ENCODE measurements around the gene SKP1. TPM values are rescaled to one million over a fixed set of nuclear protein-coding genes. Genes with fewer than 3 reads are reported as not detected.

SKP1 gene
- total RNA-seq, 1 experiment from 2014 or later = 220 TPM

DNA sequence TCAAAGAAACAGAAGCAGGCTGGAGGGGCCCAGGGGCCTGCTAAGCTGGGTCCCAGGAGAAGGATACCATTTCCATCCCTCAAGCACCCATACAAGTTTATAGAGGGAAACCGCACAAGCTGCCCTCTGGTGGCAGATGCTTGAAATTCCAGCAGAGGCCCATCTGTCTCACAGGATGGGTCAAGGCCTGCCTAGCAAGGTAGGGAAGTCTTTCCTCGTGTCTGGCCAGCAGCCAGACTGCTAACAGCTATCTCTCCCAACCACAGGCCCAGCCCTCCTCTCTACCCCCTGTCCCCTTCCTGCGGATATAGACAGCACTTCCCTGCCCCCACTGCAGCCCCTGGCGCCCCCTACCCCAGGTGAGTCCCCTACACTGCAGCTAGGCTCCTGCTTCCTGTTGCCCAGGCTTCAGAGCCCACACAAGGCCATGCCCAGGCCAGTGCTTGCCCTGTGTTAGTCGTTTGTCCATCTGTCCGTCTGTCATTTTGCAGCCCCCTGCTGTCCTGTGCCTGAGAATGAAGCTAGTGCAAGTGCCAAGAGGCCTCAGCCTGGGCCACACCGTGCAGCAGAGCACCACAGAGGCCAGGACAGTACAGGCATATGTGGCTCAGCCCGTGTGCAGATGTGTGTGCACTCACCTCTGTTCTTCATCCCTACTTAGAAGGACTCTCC, 36.1 kb downstream of the SKP1 start:
- H4K20me1 ChIP-seq (ENCODE audit: low read length) = peaks cover 5% of the 10 kb centered on the region; the same call in 1 of the 2 replicates
- H3K79me2 ChIP-seq (ENCODE audit: low read length) = peaks cover 22% of the 10 kb centered on the region; the same call in 1 of the 2 replicates
- H3K9ac ChIP-seq (ENCODE audit: low read length) = no peak overlapping the region
- H3K27me3 ChIP-seq (ENCODE audit: low read length) = no peaks in the 10 kb centered on the region
- no peaks in the 10 kb centered on the region for H3K9me2 ChIP-seq (replicated peaks; ENCODE audit: low read length)
- TF ChIP-seq, protein P1, sequence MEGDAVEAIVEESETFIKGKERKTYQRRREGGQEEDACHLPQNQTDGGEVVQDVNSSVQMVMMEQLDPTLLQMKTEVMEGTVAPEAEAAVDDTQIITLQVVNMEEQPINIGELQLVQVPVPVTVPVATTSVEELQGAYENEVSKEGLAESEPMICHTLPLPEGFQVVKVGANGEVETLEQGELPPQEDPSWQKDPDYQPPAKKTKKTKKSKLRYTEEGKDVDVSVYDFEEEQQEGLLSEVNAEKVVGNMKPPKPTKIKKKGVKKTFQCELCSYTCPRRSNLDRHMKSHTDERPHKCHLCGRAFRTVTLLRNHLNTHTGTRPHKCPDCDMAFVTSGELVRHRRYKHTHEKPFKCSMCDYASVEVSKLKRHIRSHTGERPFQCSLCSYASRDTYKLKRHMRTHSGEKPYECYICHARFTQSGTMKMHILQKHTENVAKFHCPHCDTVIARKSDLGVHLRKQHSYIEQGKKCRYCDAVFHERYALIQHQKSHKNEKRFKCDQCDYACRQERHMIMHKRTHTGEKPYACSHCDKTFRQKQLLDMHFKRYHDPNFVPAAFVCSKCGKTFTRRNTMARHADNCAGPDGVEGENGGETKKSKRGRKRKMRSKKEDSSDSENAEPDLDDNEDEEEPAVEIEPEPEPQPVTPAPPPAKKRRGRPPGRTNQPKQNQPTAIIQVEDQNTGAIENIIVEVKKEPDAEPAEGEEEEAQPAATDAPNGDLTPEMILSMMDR (conservative IDR thresholded peaks at IDR 0.05; ENCODE audit: low read depth, low read length) = peak; percentile 68
- TF ChIP-seq EZH2 (IDR thresholded peaks at IDR 0.05; ENCODE audit: low read length, unreplicated experiment) (no peak), EZH2phosphoT487 (IDR thresholded peaks at IDR 0.05; ENCODE audit: borderline replicate concordance, low read length) (no peak)
- CTCF ChIA-PET = interaction anchor here (0.6 to 2.6 kb wide), 4 partner anchors 16 to 114 kb away, joined by 3 to 21 read pairs (median 4); no protein-coding TSS in a partner anchor
- peaks cover 22% of the 10 kb centered on the region for H3K4me1 ChIP-seq (ENCODE audit: insufficient read depth, low read length)
- no TSS peak for BruUV-seq (replicated peaks)
- no peaks in the 10 kb centered on the region for H3F3A ChIP-seq (ENCODE audit: low read length, unreplicated experiment)
- 0 out of 2 replicates have a peak overlapping the region, but pooled peaks have one; percentile 16 for H3K27ac ChIP-seq (ENCODE audit: low read length)
- no peak overlapping the region for H3K4me2 ChIP-seq (ENCODE audit: low read length)
- H3K36me3 ChIP-seq (ENCODE audit: low read depth, low read length) = peaks cover 16% of the 10 kb centered on the region
- H3K9me3 ChIP-seq (ENCODE audit: low read length) = no peaks in the 10 kb centered on the region
- no peak overlapping the region for H3K4me3 ChIP-seq (ENCODE audit: low read length)
- intact Hi-C loops (cut with micrococcal nuclease) = loop anchor here (1.0 to 2.0 kb wide), 2 partner anchors 38 to 101 kb away; no protein-coding TSS in a partner anchor
- POLR2A ChIA-PET (ENCODE audit: unreplicated experiment) = no interaction called here
- no peak overlapping the region for H2AFZ ChIP-seq (ENCODE audit: low read length)
- peak; percentile 77 for ATAC-seq
- peak; percentile 88 for DNase-seq

DNA sequence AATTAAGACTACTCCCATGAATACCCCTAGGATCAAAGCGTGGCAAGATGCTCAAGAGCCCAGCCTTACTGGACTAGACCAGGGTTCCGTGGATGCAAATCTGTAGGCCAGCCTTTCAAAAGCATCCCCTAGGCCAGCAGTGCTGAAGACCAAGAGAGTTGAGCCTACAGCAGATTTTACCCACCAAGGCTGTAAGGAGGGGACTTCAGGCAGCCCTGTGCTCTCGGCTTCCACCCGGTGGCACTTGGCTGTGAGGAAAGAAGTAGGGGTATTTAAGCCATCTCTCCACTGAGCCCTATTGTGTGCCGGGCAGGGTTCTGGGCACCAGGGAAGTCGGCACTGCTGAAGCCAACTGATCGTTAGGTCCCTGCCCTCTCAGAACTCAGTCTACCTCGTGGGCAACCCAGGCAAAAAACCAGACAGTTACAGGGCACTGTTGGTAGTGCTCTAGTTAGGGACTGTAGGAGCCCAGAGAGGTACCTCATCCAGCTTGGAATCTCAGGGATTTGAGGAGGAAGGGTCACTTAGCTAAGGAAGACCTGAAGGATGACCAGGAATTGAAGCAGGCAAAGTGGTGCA, 36.8 kb downstream of the SKP1 start:
- no peaks in the 10 kb centered on the region for H3K9me3 ChIP-seq (ENCODE audit: low read length)
- no peak overlapping the region for H2AFZ ChIP-seq (ENCODE audit: low read length)
- intact Hi-C loops (cut with micrococcal nuclease) = loop anchor here (1.0 to 2.0 kb wide), 2 partner anchors 37 to 101 kb away; no protein-coding TSS in a partner anchor
- CTCF ChIA-PET = interaction anchor here (0.6 to 2.6 kb wide), 3 partner anchors 16 to 100 kb away, joined by 3 to 21 read pairs (median 3); no protein-coding TSS in a partner anchor
- TF ChIP-seq, protein P1 (conservative IDR thresholded peaks at IDR 0.05; ENCODE audit: low read depth, low read length) = no peak
- no peak for TF ChIP-seq EZH2phosphoT487 (IDR thresholded peaks at IDR 0.05; ENCODE audit: borderline replicate concordance, low read length)
- no peak for TF ChIP-seq EZH2 (IDR thresholded peaks at IDR 0.05; ENCODE audit: low read length, unreplicated experiment)
- H3K27ac ChIP-seq (ENCODE audit: low read length) = no peak overlapping the region
- ATAC-seq = no peak
- BruUV-seq (replicated peaks) = no TSS peak
- peaks cover 22% of the 10 kb centered on the region for H3K4me1 ChIP-seq (ENCODE audit: insufficient read depth, low read length)
- DNase-seq = no peak
- no peak overlapping the region for H3K9ac ChIP-seq (ENCODE audit: low read length)
- H3F3A ChIP-seq (ENCODE audit: low read length, unreplicated experiment) = no peaks in the 10 kb centered on the region
- no peak overlapping the region for H3K4me3 ChIP-seq (ENCODE audit: low read length)
- no peaks in the 10 kb centered on the region for H3K27me3 ChIP-seq (ENCODE audit: low read length)
- H3K9me2 ChIP-seq (replicated peaks; ENCODE audit: low read length) = no peaks in the 10 kb centered on the region
- H3K79me2 ChIP-seq (ENCODE audit: low read length) = peaks cover 18% of the 10 kb centered on the region; the same call in 1 of the 2 replicates
- peaks cover 13% of the 10 kb centered on the region; the same call in 1 of the 2 replicates for H3K36me3 ChIP-seq (ENCODE audit: low read depth, low read length)
- POLR2A ChIA-PET (ENCODE audit: unreplicated experiment) = no interaction called here
- no peak overlapping the region for H3K4me2 ChIP-seq (ENCODE audit: low read length)
- H4K20me1 ChIP-seq (ENCODE audit: low read length) = peaks cover 3% of the 10 kb centered on the region; the same call in 1 of the 2 replicates

All from PC-3 (cell line).